ENCODE results near the gene ATP7B.

The ATP7B gene

DNA sequence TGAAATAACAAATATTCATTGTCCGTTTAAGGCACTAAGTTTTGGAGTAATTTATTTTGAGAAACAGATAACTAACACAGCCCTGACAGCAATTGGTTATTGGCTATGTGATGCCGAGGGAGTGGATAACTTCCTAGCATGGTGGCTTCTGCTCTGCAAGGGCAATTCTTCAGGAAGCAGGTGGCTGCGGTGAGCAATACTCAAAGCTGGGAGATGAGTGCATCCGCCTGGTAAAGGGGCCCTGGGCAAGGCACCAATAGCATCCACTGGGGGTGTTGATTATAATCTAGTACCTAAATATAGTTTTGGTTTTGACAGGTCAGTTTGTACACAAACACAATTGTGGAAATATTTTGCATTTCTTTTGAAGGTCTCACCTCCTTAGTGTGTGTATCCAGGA lies 108.5 kb downstream of the ATP7B start:
- H3K27ac ChIP-seq: no peak overlapping the region
- TF ChIP-seq, protein P1, sequence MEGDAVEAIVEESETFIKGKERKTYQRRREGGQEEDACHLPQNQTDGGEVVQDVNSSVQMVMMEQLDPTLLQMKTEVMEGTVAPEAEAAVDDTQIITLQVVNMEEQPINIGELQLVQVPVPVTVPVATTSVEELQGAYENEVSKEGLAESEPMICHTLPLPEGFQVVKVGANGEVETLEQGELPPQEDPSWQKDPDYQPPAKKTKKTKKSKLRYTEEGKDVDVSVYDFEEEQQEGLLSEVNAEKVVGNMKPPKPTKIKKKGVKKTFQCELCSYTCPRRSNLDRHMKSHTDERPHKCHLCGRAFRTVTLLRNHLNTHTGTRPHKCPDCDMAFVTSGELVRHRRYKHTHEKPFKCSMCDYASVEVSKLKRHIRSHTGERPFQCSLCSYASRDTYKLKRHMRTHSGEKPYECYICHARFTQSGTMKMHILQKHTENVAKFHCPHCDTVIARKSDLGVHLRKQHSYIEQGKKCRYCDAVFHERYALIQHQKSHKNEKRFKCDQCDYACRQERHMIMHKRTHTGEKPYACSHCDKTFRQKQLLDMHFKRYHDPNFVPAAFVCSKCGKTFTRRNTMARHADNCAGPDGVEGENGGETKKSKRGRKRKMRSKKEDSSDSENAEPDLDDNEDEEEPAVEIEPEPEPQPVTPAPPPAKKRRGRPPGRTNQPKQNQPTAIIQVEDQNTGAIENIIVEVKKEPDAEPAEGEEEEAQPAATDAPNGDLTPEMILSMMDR (IDR thresholded peaks at IDR 0.05): no peak
- no peak for TF ChIP-seq ZFX (IDR thresholded peaks at IDR 0.05; ENCODE audit: borderline replicate concordance)

DNA sequence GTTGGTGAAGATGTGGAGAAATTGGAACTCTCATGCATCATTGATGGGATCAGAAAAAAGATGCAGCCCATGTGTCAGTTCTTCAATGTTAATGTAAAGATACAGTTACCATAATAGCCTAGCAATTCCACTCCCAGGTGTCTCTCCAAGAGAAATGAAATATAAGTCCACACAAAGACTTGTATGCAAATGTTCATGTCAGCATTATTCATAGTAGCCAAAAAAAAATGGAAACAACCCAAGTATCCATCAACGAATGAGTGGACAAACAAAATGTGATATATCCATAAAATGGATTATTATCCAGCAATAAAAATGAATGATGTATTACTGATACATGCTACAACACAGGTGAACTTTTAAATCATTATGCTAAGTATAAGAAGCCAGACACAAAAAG lies 110.8 kb downstream of the ATP7B start:
- H3K27ac ChIP-seq: no peak overlapping the region
- TF ChIP-seq, protein P1 (IDR thresholded peaks at IDR 0.05): no peak
- TF ChIP-seq ZFX (IDR thresholded peaks at IDR 0.05; ENCODE audit: borderline replicate concordance): no peak

DNA sequence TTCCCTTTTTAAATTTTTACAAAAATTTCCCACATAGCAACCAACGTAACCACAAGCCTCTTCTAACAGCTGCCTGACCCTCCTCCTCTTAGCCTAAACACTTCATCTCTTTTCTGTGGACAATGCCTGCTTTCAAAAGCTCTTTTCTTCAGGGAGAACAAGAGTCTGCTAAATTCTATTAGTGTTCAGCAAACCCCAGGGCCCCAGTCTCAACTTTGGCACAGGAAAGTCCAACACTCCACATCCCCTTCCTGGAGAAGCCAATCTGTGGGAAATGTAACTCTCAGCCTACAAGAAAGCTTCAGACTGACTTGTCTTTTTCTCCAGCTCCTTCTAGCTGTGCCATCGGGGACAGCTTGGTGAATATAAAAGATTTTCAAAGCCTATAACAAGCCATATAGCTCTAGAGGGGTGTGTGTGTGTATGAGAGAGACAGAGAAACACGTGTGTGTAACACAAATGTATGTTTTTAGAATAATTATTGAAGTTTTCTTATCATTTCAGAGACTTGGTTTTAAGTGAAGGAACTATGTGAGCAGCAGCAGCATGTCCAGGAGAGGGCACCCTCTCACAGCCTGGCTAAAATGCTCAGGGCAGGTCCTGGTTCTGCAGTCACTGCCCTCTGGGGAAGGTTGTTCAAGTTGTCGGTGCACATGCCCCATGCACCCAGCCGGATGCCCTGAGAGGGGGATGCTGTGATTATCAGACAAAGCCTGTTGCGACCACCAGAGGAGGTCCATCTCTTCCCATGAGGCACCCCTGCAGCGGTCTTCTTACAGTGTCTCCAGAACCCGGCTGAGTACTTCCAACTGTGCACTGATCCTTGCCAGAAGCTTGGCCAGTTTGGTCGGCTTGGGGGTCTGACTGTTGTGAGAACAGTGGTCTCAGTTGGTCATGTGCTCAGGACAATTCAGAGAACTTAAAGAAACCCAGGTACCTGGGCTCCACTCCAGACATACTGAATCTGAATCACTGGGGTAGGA lies 115.1 kb downstream of the ATP7B start:
- TF ChIP-seq, protein P1 (IDR thresholded peaks at IDR 0.05): peak; percentile 95
- TF ChIP-seq ZFX (IDR thresholded peaks at IDR 0.05; ENCODE audit: borderline replicate concordance): no peak
- no peak overlapping the region for H3K27ac ChIP-seq

DNA sequence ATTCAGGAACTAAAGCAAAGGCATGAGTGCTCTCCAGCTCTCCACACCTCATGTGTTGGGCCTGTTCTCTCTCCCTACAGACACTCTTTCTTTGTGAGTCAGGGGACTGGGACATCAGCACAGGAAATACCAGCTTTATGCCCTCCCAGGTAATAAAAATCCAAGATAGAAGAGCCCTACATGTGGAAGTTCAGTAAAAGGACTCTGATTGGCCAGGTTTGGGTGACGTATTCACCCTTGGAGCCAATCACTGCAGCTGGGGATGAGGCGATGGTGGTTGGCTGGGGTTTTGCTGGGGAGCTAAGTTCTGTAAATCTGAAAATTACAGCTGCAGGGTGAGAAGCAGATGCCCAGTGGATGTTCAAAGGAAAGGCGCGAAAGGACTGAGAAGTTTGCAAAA lies 117.0 kb downstream of the ATP7B start:
- no peak overlapping the region for H3K27ac ChIP-seq
- TF ChIP-seq ZFX (IDR thresholded peaks at IDR 0.05; ENCODE audit: borderline replicate concordance): no peak
- TF ChIP-seq, protein P1 (IDR thresholded peaks at IDR 0.05): no peak

DNA sequence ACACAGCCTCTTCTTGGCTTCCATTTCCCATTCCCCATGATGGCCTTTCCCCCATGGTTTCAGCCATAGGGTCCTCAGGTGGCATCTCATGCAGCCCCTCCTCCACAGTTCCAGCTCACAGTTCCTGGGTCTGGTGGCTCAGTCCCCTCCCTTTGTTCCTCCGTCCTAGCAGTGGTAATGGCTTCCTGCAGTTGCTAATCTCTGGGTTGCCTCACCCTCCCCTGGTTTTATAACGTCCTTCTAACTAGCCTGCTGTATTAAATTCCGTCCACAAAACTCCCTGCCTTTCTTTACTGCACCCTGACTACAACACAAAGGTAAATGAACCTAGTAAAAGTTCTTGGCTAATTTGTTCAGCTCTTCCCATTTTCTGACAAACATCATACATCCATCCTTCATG lies 118.6 kb downstream of the ATP7B start:
- TF ChIP-seq, protein P1 (IDR thresholded peaks at IDR 0.05): no peak
- no peak for TF ChIP-seq ZFX (IDR thresholded peaks at IDR 0.05; ENCODE audit: borderline replicate concordance)

DNA sequence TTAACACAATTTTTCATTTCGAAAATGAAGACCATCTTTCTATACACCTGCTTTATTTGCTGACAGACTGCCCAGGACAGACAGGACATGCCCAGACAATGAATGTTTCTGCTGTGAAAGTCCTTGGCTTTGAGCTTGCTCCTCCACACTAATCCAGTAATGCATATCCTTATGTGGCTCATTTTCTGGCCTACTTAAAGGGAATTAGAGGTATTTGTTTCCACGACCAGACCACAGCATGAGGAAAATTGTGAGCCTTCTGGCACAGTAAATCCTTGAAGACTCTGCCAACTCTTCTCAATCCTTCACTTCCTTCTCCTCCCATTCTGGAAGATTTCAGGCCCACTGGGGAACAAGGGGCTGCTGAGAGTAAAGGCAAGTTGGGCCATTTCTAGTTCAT lies 123.8 kb downstream of the ATP7B start:
- H3K27ac ChIP-seq: no peak overlapping the region
- TF ChIP-seq, protein P1 (IDR thresholded peaks at IDR 0.05): no peak
- TF ChIP-seq ZFX (IDR thresholded peaks at IDR 0.05; ENCODE audit: borderline replicate concordance): no peak

More for the DNA sequence above, 118.6 kb downstream of the ATP7B start:
- H3K27ac ChIP-seq: no peak overlapping the region

DNA sequence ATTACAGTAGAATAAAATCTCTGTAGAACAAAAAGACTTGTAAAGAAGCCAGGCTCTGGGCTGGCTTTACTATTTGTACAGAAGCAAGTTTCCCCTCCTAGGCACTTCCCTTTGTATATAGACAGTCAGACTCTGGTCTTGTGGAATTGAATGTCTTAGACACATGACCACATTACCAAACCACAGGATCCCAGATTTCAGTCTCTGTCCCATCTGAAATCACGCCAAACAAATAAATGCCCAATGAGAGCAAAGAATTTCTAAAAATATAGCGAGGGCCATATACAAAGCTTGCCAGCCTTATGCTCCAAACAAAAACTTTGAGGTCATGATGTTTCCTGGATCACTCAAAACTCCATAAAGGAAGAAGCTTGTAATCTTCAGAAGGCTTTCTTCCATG lies 125.6 kb downstream of the ATP7B start:
- no peak overlapping the region for H3K27ac ChIP-seq
- TF ChIP-seq ZFX (IDR thresholded peaks at IDR 0.05; ENCODE audit: borderline replicate concordance): no peak
- TF ChIP-seq, protein P1 (IDR thresholded peaks at IDR 0.05): no peak
